ENCODE data around the gene CCNL2.

The CCNL2 gene

DNA sequence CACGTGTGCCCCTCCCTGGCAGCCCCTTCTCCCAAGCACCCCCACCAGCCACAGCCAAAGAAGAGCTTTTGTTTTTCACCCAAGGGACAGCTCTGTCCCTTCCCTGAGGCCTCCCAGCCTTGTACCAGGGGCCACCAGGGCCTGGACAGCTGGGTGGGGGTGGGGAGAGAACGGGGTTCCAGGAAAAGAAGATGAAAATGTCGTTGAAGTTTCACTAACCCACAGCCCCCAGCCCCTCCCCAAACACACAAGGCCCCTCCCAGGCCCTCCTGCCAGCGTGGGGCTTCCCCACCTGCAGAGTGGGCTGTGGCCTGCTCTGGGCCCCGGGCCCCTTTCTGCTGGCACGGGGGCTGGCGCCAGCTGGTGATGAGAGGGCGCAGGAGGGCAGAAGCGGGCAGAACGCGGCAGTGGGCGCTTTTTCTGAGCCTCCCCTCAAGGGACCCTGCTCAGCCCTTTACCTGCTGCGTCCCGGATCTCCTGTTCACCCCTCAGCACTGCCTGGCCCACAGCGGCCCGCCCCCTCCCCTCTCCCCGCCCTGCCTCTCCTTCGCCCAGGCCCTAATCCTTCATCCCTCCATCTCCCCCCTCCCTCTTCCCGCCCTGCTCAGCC lies 27.5 kb upstream of the CCNL2 start:
- TF ChIP-seq, protein P1, sequence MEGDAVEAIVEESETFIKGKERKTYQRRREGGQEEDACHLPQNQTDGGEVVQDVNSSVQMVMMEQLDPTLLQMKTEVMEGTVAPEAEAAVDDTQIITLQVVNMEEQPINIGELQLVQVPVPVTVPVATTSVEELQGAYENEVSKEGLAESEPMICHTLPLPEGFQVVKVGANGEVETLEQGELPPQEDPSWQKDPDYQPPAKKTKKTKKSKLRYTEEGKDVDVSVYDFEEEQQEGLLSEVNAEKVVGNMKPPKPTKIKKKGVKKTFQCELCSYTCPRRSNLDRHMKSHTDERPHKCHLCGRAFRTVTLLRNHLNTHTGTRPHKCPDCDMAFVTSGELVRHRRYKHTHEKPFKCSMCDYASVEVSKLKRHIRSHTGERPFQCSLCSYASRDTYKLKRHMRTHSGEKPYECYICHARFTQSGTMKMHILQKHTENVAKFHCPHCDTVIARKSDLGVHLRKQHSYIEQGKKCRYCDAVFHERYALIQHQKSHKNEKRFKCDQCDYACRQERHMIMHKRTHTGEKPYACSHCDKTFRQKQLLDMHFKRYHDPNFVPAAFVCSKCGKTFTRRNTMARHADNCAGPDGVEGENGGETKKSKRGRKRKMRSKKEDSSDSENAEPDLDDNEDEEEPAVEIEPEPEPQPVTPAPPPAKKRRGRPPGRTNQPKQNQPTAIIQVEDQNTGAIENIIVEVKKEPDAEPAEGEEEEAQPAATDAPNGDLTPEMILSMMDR (IDR thresholded peaks at IDR 0.05; ENCODE audit: extremely low read depth, missing control alignments): no peak
- DNase-seq (ENCODE audit: low spot score): peak; percentile 38

DNA sequence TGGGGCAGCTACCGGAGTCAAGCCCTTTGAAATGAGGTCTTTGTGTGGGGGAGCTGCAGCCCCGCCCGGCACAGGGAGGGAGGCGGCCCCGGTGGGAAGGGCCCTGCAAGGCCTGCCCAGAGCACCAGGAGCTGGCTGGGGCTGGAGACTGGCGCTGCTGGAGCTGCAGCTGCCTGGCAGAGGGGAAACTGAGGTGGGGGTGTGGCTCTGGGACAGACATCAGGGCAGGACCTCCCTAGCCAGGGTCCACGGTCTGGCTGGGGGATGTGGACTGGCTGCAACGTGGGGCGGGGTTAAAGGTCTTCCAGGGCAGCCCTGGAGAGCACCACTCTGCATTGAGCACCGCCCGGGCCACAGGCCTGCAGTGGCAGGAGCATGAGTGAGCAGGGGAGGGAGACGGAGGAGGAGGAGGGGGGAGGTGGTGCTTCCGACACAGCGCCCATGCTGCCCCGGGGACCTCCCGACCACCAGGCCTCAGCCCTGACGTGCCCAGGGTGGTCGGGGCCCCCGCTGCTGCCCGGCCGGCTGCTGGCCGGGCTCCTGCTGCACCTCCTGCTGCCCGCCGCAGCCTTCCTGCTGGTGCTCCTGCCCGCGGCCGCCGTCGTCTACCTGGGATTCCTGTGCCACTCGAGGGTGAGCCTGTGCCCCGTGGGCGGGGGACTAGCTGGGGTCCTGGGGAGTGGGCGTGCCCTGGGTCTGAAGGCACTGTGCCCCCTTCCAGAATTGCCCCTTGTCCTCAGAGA lies 26.8 kb upstream of the CCNL2 start:
- TF ChIP-seq, protein P1 (IDR thresholded peaks at IDR 0.05; ENCODE audit: extremely low read depth, missing control alignments): no peak
- DNase-seq (ENCODE audit: low spot score): no peak

DNA sequence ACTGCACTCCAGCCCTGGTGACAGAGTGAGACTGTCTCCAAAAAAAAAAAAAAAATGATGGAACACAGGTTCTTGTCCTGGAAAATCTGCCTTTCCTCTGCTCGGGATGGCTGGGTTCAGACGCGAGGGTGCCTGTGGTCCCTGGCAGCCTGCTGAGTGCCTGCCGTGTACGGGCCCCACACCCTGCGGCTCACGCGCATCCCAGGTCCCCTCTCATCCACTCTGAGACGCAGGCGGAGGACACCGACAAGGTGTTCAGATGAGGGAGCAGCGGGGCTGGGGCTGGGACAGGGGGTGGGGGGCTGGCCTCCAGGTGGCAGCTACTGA lies 26.3 kb upstream of the CCNL2 start:
- DNase-seq (ENCODE audit: low spot score): no peak

DNA sequence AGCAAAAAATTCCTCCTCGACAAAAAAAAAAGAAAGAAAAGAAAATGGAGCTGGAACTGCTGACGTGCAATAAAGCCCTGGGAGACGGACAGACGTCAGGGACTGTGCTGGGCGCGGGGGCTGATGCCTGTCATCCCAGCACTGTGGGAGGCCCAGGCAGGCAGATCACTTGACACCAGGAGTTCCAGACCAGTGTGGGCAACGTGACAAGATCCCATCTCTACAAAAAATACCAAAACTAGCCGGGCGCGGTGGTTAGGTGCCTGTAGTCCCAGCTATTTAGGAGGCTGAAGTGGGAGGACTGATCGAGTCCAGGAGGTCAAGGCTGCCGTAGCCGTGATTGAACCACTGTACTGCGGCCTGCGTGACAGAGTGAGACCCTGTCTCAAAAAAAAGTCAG lies 25.6 kb upstream of the CCNL2 start:
- no peak for DNase-seq (ENCODE audit: low spot score)
- TF ChIP-seq, protein P1 (IDR thresholded peaks at IDR 0.05; ENCODE audit: extremely low read depth, missing control alignments): no peak

More for the DNA sequence above, 26.3 kb upstream of the CCNL2 start:
- TF ChIP-seq, protein P1 (IDR thresholded peaks at IDR 0.05; ENCODE audit: extremely low read depth, missing control alignments): no peak

DNA sequence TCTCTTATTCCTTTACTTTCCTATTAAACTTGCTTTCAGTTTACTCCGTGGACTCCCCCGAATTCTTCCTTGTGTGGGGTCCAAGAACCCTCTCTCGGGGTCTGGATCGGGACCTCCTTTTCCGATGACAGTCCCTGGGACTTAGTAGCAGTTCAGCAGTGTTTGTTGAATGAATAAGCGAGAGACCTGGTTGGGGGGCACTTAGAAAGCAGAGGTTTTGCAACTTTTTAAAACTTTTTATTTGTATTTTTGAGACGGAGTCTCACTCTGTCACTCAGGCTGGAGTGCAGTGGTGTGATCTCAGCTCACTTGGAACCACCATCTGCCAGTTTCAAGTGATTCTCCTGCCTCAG lies 24.1 kb upstream of the CCNL2 start:
- TF ChIP-seq, protein P1 (IDR thresholded peaks at IDR 0.05; ENCODE audit: extremely low read depth, missing control alignments): no peak
- DNase-seq (ENCODE audit: low spot score): no peak

DNA sequence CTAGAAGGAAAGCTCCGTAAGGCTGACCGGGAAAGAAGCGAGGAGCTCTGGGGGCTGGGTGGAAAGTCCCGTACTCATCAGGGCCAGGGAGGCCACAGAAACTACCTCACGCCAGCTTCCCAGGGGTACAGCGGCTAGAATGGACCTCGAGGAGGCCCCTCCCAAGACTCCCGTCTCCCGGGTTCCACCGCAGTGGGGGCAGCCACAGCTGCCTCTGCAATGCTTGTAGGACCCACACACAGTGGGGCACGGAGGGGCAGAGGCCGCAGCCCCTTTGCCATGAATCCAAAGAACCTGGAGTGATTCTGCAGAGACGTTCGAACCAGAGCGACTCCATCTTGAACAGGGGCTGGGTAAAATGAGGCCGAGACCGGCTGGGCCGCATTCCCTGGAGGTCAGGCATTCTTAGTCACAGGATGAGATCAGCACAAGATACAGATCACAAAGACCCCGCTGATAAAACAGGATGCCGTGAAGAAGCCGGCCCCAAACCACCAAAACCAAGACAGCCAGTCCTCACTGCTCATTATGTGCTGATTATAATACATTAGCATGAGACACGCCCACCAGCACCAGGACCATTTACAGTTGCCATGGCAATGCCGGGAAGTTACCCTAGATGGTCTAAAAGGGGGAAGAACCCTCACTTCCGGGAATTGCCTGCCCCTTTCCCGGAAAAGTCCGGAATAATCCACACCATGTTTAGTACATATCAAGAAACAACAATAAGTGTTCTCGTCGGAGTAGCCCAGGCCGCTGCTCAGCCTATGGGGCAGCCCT lies 23.5 kb upstream of the CCNL2 start:
- TF ChIP-seq, protein P1 (IDR thresholded peaks at IDR 0.05; ENCODE audit: extremely low read depth, missing control alignments): no peak

DNA sequence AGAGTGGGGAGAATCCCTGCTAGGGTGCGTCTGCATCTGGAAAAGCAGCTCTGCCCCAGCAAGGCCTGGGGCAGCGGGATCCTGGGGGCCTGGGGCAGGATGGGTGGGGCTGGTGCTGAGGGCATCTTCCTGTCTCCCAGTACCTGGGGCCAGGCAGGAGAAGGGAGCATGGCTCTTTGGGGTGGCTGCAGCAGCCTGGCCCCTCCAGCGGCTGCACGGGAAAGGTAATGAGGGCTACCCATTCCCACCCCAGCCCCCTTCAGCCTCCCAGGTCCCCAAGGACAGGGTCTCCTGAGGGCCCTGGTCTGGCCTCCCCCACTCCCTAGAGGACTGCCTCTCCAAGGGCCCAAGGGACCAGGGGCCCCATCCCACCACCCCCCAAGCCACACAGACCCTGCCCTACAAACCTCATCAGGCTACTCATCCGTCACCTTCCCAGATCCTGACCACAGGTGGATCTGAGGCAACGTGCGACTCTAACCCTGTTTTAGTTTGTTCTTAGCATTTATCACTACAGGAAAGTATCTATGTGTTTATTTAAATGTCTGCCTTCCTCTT lies 22.9 kb upstream of the CCNL2 start:
- peak; percentile 13 for DNase-seq (ENCODE audit: low spot score)
- TF ChIP-seq, protein P1 (IDR thresholded peaks at IDR 0.05; ENCODE audit: extremely low read depth, missing control alignments): no peak

More for the DNA sequence above, 23.5 kb upstream of the CCNL2 start:
- DNase-seq (ENCODE audit: low spot score): no peak

Measured in GM20000 (cell line).